GM21619 (cell line): ENCODE measurements around the gene ZXDB.
"Not testable (repeated sequence)": the region's sequence is repeated elsewhere in the genome, so short reads cannot be mapped to it uniquely, and the experiment has no call there.

Experiments
- ATAC-seq: cut with Tn5 transposase; IDR thresholded peaks from one replicate; pipeline ENCODE4 v1.9.1; 2021; ENCODE audit not compliant: unreplicated experiment

The ZXDB gene

GRCh38 chrX:57591284-57592159, at the start of gene ZXDB:
ZXDB (plus strand) TSS chrX:57592011; CDS start chrX:57592049, 38 bp downstream.
- ATAC-seq, result peak; percentile 40

GRCh38 chrX:57565198-57565597, 26.6 kb upstream of the ZXDB start:
- ATAC-seq, result no peak

GRCh38 chrX:57573754-57574153, 18.1 kb upstream of the ZXDB start:
- ATAC-seq, result no peak

GRCh38 chrX:57582948-57583347, 8.9 kb upstream of the ZXDB start:
- ATAC-seq, result not testable (repeated sequence)

- no peak for ATAC-seq
Observed at GRCh38 chrX:57583477-57583876, 8.3 kb upstream of the ZXDB start.

GRCh38 chrX:57586360-57586759, 5.5 kb upstream of the ZXDB start:
- ATAC-seq, result no peak

- ATAC-seq, result no peak
Observed at GRCh38 chrX:57587062-57587461, 4.7 kb upstream of the ZXDB start.

GRCh38 chrX:57587607-57588006, 4.2 kb upstream of the ZXDB start:
- ATAC-seq, result no peak

GRCh38 chrX:57592160-57592893, 516 bp downstream of the ZXDB start:
- peak; percentile 80 for ATAC-seq

- ATAC-seq, result peak; percentile 50
Observed at GRCh38 chrX:57592894-57593215, 1.0 kb downstream of the ZXDB start.

GRCh38 chrX:57595381-57595811, 3.6 kb downstream of the ZXDB start:
- ATAC-seq, result no peak

GRCh38 chrX:57596109-57596508, 4.3 kb downstream of the ZXDB start:
- ATAC-seq, result no peak

- no peak for ATAC-seq
Observed at GRCh38 chrX:57596516-57596915, 4.7 kb downstream of the ZXDB start.

- ATAC-seq, result no peak
Observed at GRCh38 chrX:57607295-57608187, 15.7 kb downstream of the ZXDB start.

- not testable (repeated sequence) for ATAC-seq
Observed at GRCh38 chrX:57613351-57613750, 21.5 kb downstream of the ZXDB start.

- not testable (repeated sequence) for ATAC-seq
Observed at GRCh38 chrX:57629438-57629837, 37.6 kb downstream of the ZXDB start.

GRCh38 chrX:57640674-57641016, 48.8 kb downstream of the ZXDB start:
- no peak for ATAC-seq

GRCh38 chrX:57641338-57641737, 49.5 kb downstream of the ZXDB start:
- no peak for ATAC-seq

- no peak for ATAC-seq
Observed at GRCh38 chrX:57643698-57644097, 51.9 kb downstream of the ZXDB start.

- no peak for ATAC-seq
Observed at GRCh38 chrX:57647020-57647419, 55.2 kb downstream of the ZXDB start.
